SH-SY5Y (cell line): ENCODE results near the gene PSMB2.

Source experiments
- GATA2 ChIP-seq: IDR thresholded peaks from 2 replicates; pipeline ENCODE4 v1.6.1; 2011; ENCODE audit warnings: mild to moderate bottlenecking, low read depth, low read length
- GATA3 ChIP-seq: IDR thresholded peaks from 2 replicates; pipeline ENCODE4 v1.6.1; 2011; ENCODE audit warnings: low read depth, mild to moderate bottlenecking, low read length, moderate library complexity

GRCh38 chr1:35568975-35569395, 72.3 kb downstream of the PSMB2 start:
- TF ChIP-seq GATA3 = no peak
- no peak for TF ChIP-seq GATA2
